C4-2B (cell line): ENCODE data around the gene SEC14L6.

Experiments
- ZFX ChIP-seq: fragments of 450-650 bp; IDR thresholded peaks from 2 replicates; pipeline ENCODE4 v1.6.1; 2017
- TF ChIP-seq, protein P1 (sequence below): fragments of 450-650 bp; conservative IDR thresholded peaks from 2 replicates; pipeline ENCODE4 v1.5.1; 2017; ENCODE audit warnings: mild to moderate bottlenecking

DNA sequence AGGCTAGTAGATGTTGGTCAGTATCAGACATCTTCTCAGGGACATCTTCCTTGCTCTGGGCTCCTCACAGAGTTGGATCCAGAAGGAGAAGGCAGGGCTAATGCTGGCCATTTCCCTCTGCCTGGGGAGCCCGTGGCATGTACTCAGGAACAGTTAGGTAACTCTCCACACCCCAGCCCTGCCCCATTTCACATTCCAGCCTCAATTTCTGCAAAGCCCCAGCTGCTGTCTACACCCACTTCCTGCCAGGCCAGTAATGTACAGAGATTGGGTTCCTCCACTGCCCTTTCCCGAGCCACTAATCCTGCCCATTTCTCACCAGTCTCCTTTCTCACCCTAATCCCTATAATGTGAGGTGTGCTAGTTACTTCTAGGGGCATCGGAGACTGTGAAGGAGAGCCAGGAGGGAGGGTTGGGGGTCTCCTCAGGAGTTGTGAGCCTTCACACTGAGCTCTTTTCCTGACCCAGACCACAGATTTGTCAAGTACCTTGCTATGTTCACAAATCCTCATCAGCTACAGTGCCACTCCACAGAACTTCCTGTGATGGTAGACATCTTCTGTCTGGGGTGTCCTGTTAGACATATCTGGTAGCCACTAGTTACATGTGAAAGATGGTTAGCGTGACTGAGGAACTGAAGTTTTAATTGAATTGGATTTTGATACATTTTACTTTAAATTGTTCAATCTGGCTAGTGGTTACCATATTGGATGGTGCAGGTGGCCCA is 73.4 kb downstream of the SEC14L6 start:
- TF ChIP-seq, protein P1, sequence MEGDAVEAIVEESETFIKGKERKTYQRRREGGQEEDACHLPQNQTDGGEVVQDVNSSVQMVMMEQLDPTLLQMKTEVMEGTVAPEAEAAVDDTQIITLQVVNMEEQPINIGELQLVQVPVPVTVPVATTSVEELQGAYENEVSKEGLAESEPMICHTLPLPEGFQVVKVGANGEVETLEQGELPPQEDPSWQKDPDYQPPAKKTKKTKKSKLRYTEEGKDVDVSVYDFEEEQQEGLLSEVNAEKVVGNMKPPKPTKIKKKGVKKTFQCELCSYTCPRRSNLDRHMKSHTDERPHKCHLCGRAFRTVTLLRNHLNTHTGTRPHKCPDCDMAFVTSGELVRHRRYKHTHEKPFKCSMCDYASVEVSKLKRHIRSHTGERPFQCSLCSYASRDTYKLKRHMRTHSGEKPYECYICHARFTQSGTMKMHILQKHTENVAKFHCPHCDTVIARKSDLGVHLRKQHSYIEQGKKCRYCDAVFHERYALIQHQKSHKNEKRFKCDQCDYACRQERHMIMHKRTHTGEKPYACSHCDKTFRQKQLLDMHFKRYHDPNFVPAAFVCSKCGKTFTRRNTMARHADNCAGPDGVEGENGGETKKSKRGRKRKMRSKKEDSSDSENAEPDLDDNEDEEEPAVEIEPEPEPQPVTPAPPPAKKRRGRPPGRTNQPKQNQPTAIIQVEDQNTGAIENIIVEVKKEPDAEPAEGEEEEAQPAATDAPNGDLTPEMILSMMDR, result no peak
- no peak for TF ChIP-seq ZFX
